HG03575 (cell line): ENCODE measurements around the gene RUNX3.
"Not testable (repeated sequence)": the region's sequence is repeated elsewhere in the genome, so short reads cannot be mapped to it uniquely, and the experiment has no call there.

Experiments used
- ATAC-seq: cut with Tn5 transposase; IDR thresholded peaks from one replicate; pipeline ENCODE4 v1.9.1; 2021; ENCODE audit not compliant: unreplicated experiment, insufficient number of reproducible peaks, low FRiP score; ENCODE audit errors: extremely low read depth

Gene RUNX3

GRCh38 chr1:24897263-24898151, 32.6 kb downstream of the RUNX3 start:
- no peak for ATAC-seq

GRCh38 chr1:24896596-24897262, 33.3 kb downstream of the RUNX3 start:
- no peak for ATAC-seq

GRCh38 chr1:24896176-24896575, 33.9 kb downstream of the RUNX3 start:
- ATAC-seq, result no peak

- no peak for ATAC-seq
Measured at GRCh38 chr1:24895511-24895910, 34.6 kb downstream of the RUNX3 start.

- ATAC-seq, result no peak
Measured at GRCh38 chr1:24894002-24894401, 36.1 kb downstream of the RUNX3 start.

- ATAC-seq, result no peak
Measured at GRCh38 chr1:24893431-24893830, 36.6 kb downstream of the RUNX3 start.

- ATAC-seq, result no peak
Measured at GRCh38 chr1:24892188-24893153, 37.6 kb downstream of the RUNX3 start.

GRCh38 chr1:24891367-24891766, 38.7 kb downstream of the RUNX3 start:
- not testable (repeated sequence) for ATAC-seq

GRCh38 chr1:24890887-24891286, 39.2 kb downstream of the RUNX3 start:
- ATAC-seq, result no peak

GRCh38 chr1:24888971-24889676, 41.0 kb downstream of the RUNX3 start:
- ATAC-seq, result no peak

- ATAC-seq, result no peak
Measured at GRCh38 chr1:24888061-24888970, 41.8 kb downstream of the RUNX3 start.

GRCh38 chr1:24886241-24886640, 43.8 kb downstream of the RUNX3 start:
- no peak for ATAC-seq

GRCh38 chr1:24884751-24885150, 45.3 kb downstream of the RUNX3 start:
- ATAC-seq, result no peak

- ATAC-seq, result no peak
Measured at GRCh38 chr1:24881034-24881433, 49.0 kb downstream of the RUNX3 start.

GRCh38 chr1:24878775-24879742, 51.0 kb downstream of the RUNX3 start:
- ATAC-seq, result no peak

GRCh38 chr1:24878045-24878444, 52.0 kb downstream of the RUNX3 start:
- no peak for ATAC-seq
